Hepatic stellate cell (primary cell): ENCODE measurements around the gene TNFRSF25.
"Not testable (repeated sequence)": the region's sequence is repeated elsewhere in the genome, so short reads cannot be mapped to it uniquely, and the experiment has no call there.

ENCODE experiments used
- DNase-seq: peaks from one replicate; pipeline ENCODE4 v3.0.0; 2011; ENCODE audit warnings: low spot score

Gene TNFRSF25

GRCh38 chr1:6450943-6451373 lies 15.0 kb downstream of the TNFRSF25 start:
- DNase-seq, result no peak

GRCh38 chr1:6450486-6450885 lies 15.5 kb downstream of the TNFRSF25 start:
- not testable (repeated sequence) for DNase-seq

- DNase-seq, result no peak
Observed at GRCh38 chr1:6450005-6450450, 15.9 kb downstream of the TNFRSF25 start.

- no peak for DNase-seq
Observed at GRCh38 chr1:6448749-6449631, 17.0 kb downstream of the TNFRSF25 start.

GRCh38 chr1:6447818-6448748 lies 17.9 kb downstream of the TNFRSF25 start:
- DNase-seq, result no peak

GRCh38 chr1:6447016-6447817 lies 18.8 kb downstream of the TNFRSF25 start:
- no peak for DNase-seq

- DNase-seq, result no peak
Observed at GRCh38 chr1:6446665-6447015, 19.3 kb downstream of the TNFRSF25 start.

- not testable (repeated sequence) for DNase-seq
Observed at GRCh38 chr1:6445929-6446328, 20.0 kb downstream of the TNFRSF25 start.

- no peak for DNase-seq
Observed at GRCh38 chr1:6445062-6445763, 20.8 kb downstream of the TNFRSF25 start.

- no peak for DNase-seq
Observed at GRCh38 chr1:6444377-6444776, 21.6 kb downstream of the TNFRSF25 start.

- DNase-seq, result no peak
Observed at GRCh38 chr1:6443339-6444115, 22.4 kb downstream of the TNFRSF25 start.

- no peak for DNase-seq
Observed at GRCh38 chr1:6441586-6441985, 24.4 kb downstream of the TNFRSF25 start.

- DNase-seq, result peak; percentile 60
Observed at GRCh38 chr1:6440198-6441126, 25.5 kb downstream of the TNFRSF25 start.

GRCh38 chr1:6438047-6438525 lies 27.9 kb downstream of the TNFRSF25 start:
- DNase-seq, result peak; percentile 80

GRCh38 chr1:6437012-6437700 lies 28.8 kb downstream of the TNFRSF25 start:
- DNase-seq, result not testable (repeated sequence)

- DNase-seq, result not testable (repeated sequence)
Observed at GRCh38 chr1:6436277-6436676, 29.7 kb downstream of the TNFRSF25 start.

- DNase-seq, result no peak
Observed at GRCh38 chr1:6435547-6435946, 30.4 kb downstream of the TNFRSF25 start.

GRCh38 chr1:6435129-6435528 lies 30.8 kb downstream of the TNFRSF25 start:
- no peak for DNase-seq

GRCh38 chr1:6434186-6434585 lies 31.8 kb downstream of the TNFRSF25 start:
- no peak for DNase-seq
